Measurements from ENCODE around the gene PITPNC1.

DNA sequence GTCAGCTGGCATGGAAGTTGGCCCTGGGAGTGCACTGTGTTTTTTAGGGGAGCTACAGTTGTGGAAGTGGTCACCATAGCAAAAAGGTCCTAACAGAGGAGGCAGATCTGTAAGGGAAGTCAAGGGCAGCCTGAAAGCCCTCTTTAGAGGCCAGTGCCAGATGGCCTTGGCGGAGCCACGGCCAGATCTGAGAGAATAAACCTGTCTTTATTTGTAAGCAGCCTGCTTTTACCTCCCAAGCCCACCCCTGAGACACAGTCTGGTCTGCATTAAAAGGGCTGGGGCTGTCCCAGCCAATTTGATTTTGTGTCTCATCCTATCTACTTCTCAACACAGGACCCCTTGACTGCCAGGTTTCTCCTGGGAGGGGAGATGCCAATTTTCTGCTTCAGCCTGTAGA, 289.6 kb downstream of the PITPNC1 start:
- TF ChIP-seq, protein P1, sequence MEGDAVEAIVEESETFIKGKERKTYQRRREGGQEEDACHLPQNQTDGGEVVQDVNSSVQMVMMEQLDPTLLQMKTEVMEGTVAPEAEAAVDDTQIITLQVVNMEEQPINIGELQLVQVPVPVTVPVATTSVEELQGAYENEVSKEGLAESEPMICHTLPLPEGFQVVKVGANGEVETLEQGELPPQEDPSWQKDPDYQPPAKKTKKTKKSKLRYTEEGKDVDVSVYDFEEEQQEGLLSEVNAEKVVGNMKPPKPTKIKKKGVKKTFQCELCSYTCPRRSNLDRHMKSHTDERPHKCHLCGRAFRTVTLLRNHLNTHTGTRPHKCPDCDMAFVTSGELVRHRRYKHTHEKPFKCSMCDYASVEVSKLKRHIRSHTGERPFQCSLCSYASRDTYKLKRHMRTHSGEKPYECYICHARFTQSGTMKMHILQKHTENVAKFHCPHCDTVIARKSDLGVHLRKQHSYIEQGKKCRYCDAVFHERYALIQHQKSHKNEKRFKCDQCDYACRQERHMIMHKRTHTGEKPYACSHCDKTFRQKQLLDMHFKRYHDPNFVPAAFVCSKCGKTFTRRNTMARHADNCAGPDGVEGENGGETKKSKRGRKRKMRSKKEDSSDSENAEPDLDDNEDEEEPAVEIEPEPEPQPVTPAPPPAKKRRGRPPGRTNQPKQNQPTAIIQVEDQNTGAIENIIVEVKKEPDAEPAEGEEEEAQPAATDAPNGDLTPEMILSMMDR (IDR thresholded peaks at IDR 0.05 in 4 of 5, conservative IDR thresholded peaks at IDR 0.05 in 1 of 5) = no peak
- TF ChIP-seq POLR2A (IDR thresholded peaks at IDR 0.05) = no peak

Data from gastrocnemius medialis (tissue), 4 donors.